HCT116 (cell line): Measurements from ENCODE around the gene FKBP4. TPM values are rescaled to one million over a fixed set of nuclear protein-coding genes. Genes with fewer than 3 reads are reported as not detected.

Experiments used
- ATAC-seq: fragments of 200-7000 bp; cut with Tn5 transposase; 2 replicates; pipeline ENCODE4 v1.9.1; 2020; ENCODE audit warnings: mild to moderate bottlenecking, moderate library complexity
- BruUV-seq: library from RNA; stranded (reverse); fragments of 400-500 nt; replicated peaks from 2 replicates; lab custom pipeline; 2021; lab: Mats Ljungman, UMichigan
- CTCF ChIA-PET: fragments of 300-600 bp; sonication (Branson Sonifier 250); formaldehyde crosslinking; loops from one replicate; lab custom pipeline; 2021; ENCODE audit warnings: antibody characterized with exemption; lab: Charles Lee
- POLR2A ChIA-PET: fragments of 300-600, 350-600 bp; sonication (Branson Sonifier 250); formaldehyde crosslinking; loops from one replicate; lab custom pipeline; 2021; ENCODE audit warnings: antibody characterized with exemption; lab: Charles Lee
- RAD21 ChIA-PET, 2 experiments: fragments of 300-600 bp; sonication (Branson Sonifier 250); formaldehyde crosslinking; loops; one replicate each; lab custom pipeline; 2023; ENCODE audit warnings: low total read pairs in 2 of 2; ENCODE audit not compliant: uncharacterized antibody in 2 of 2, unreplicated experiment in 2 of 2, low non-redundant PET in 1 of 2; lab: Charles Lee
- DNase-seq: peaks from one replicate; pipeline ENCODE4 v3.0.0-alpha.2; 2010; ENCODE audit warnings: low read depth, low spot score
- H2AFZ ChIP-seq: fragments of 200-600 bp; shearing (Covaris generic), sonication (generic); 2 replicates; pipeline ENCODE4 v1.6.1; 2017; ENCODE audit warnings: low read depth, mixed run types, mixed read lengths, antibody characterized with exemption, low read length; ENCODE audit not compliant: poor library complexity, severe bottlenecking
- H3K27ac ChIP-seq: 2 replicates; pipeline ENCODE4 v1.5.1; 2012; ENCODE audit warnings: low read depth, low read length
- H3K27me3 ChIP-seq: fragments of 200-600 bp; sonication (generic); 2 replicates; pipeline ENCODE4 v1.6.1; 2016; ENCODE audit warnings: mixed run types, low read length, mixed read lengths; ENCODE audit not compliant: insufficient read depth
- H3K36me3 ChIP-seq, 2 experiments: fragments of 200-500 bp in 1 of 2; fragments of 200-600 bp in 1 of 2; sonication (Bioruptor generic) in 1 of 2; sonication (generic) in 1 of 2; 2 replicates each; pipeline versions ENCODE4 v1.5.1 to v1.6.1; 2014 to 2016; ENCODE audit warnings: low read length in 2 of 2, inconsistent platforms in 1 of 2, mixed read lengths in 1 of 2, mixed run types in 1 of 2; ENCODE audit not compliant: insufficient read depth in 2 of 2, control insufficient read depth in 1 of 2
- H3K4me1 ChIP-seq, 2 experiments: fragments of 200-600 bp in 1 of 2; sonication (generic) in 1 of 2; 2 replicates each; pipeline versions ENCODE4 v1.5.1 to v1.6.1; 2012 to 2017; ENCODE audit warnings: low read length in 2 of 2, inconsistent platforms in 1 of 2, mild to moderate bottlenecking in 1 of 2, mixed read lengths in 1 of 2, mixed run types in 1 of 2, moderate library complexity in 1 of 2; ENCODE audit not compliant: insufficient read depth in 2 of 2, control insufficient read depth in 1 of 2
- H3K4me2 ChIP-seq: fragments of 200-600 bp; sonication (generic); 2 replicates; pipeline ENCODE4 v1.6.1; 2017; ENCODE audit warnings: mixed run types, low read length, mixed read lengths
- H3K4me3 ChIP-seq, 2 experiments: fragments of 200-600 bp in 1 of 2; sonication (generic) in 1 of 2; replicated peaks in 1 of 2; 2 replicates each; pipeline ENCODE4 v1.5.1; 2011 to 2016; ENCODE audit warnings: low read length in 2 of 2, control low read depth in 1 of 2, low read depth in 1 of 2, mild to moderate bottlenecking in 1 of 2, mixed read lengths in 1 of 2, mixed run types in 1 of 2
- H3K79me2 ChIP-seq: fragments of 200-600 bp; sonication (generic); 2 replicates; pipeline ENCODE4 v1.6.1; 2017; ENCODE audit warnings: mild to moderate bottlenecking, mixed run types, low read length, moderate library complexity, mixed read lengths; ENCODE audit not compliant: insufficient read depth
- H3K9ac ChIP-seq: fragments of 200-600 bp; sonication (generic); 2 replicates; pipeline ENCODE4 v1.6.1; 2016; ENCODE audit warnings: low read length, mixed read lengths
- H3K9me2 ChIP-seq: fragments of 200-600 bp; sonication (generic), shearing (Covaris generic); 2 replicates; pipeline ENCODE4 v1.6.1; 2017; ENCODE audit warnings: mixed run types, mild to moderate bottlenecking, moderate library complexity; ENCODE audit not compliant: insufficient read depth
- H3K9me3 ChIP-seq, 2 experiments: fragments of 200-500 bp in 1 of 2; fragments of 200-600 bp in 1 of 2; sonication (Bioruptor generic) in 1 of 2; sonication (generic) in 1 of 2; 2 replicates each; pipeline ENCODE4 v1.6.1; 2014 to 2017; ENCODE audit warnings: low read length in 2 of 2, mixed read lengths in 2 of 2, inconsistent platforms in 1 of 2, low read depth in 1 of 2, mild to moderate bottlenecking in 1 of 2, mixed run types in 1 of 2, moderate library complexity in 1 of 2; ENCODE audit not compliant: control insufficient read depth in 1 of 2, insufficient read depth in 1 of 2
- H4K20me1 ChIP-seq: fragments of 200-600 bp; sonication (generic), shearing (Covaris generic); 2 replicates; pipeline ENCODE4 v1.6.1; 2017; ENCODE audit warnings: mixed run types, mild to moderate bottlenecking, moderate library complexity; ENCODE audit not compliant: insufficient read depth
- CTCF ChIP-seq, 3 experiments: fragments of 200-600 bp in 1 of 3; sonication (generic) in 1 of 3; IDR thresholded peaks in 2 of 3; conservative IDR thresholded peaks in 1 of 3; 2 replicates each; pipeline ENCODE4 v1.5.1; 2012 to 2017; ENCODE audit warnings: low read depth in 2 of 3, low read length in 2 of 3, antibody characterized with exemption in 1 of 3, borderline replicate concordance in 1 of 3, control low read depth in 1 of 3, mild to moderate bottlenecking in 1 of 3, mixed read lengths in 1 of 3, mixed run types in 1 of 3, moderate library complexity in 1 of 3; ENCODE audit not compliant: insufficient read depth in 1 of 3
- EGR1 ChIP-seq: IDR thresholded peaks from 2 replicates; pipeline ENCODE4 v1.6.1; 2012; ENCODE audit warnings: low read depth
- ELF1 ChIP-seq: IDR thresholded peaks from 2 replicates; pipeline ENCODE4 v1.6.1; 2012; ENCODE audit warnings: low read depth, borderline replicate concordance
- POLR2AphosphoS5 ChIP-seq: IDR thresholded peaks from 2 replicates; pipeline ENCODE4 v1.6.1; 2011; ENCODE audit warnings: mild to moderate bottlenecking, low read depth, low read length, moderate library complexity
- SP1 ChIP-seq: IDR thresholded peaks from 2 replicates; pipeline ENCODE4 v1.6.1; 2012; ENCODE audit warnings: low read depth
- SRF ChIP-seq: IDR thresholded peaks from 2 replicates; pipeline ENCODE4 v1.6.1; 2012; ENCODE audit warnings: low read depth
- ZFX ChIP-seq: fragments of 450-650 bp; IDR thresholded peaks from 2 replicates; pipeline ENCODE4 v1.6.1; 2017
- ZNF274 ChIP-seq: fragments of 200-500 bp; sonication (Bioruptor generic); IDR thresholded peaks from 2 replicates; pipeline ENCODE4 v1.6.1; 2014; ENCODE audit warnings: mild to moderate bottlenecking, low read depth, low read length, inconsistent platforms
- intact Hi-C: fragments of 100-400 bp; cut with micrococcal nuclease; formaldehyde crosslinking; loops from 2 replicates; pipeline ENCODE4 v1.10.0; 2022
- total RNA-seq: library from RNA; stranded (reverse); gene quantifications from one replicate; pipeline ENCODE4 v1.2.1, GENCODE V29; 2021; ENCODE audit not compliant: unreplicated experiment

FKBP4 gene
- total RNA-seq, 1 experiment from 2014 or later = 178 TPM

GRCh38 chr12:2823483-2823882, 28.7 kb downstream of the FKBP4 start (continued):
- TF ChIP-seq CTCF (IDR thresholded peaks at IDR 0.05 in 2 of 3, conservative IDR thresholded peaks at IDR 0.05 in 1 of 3; ENCODE audit: borderline replicate concordance in 1 of 3, insufficient read depth in 1 of 3, low read depth in 2 of 3, low read length in 2 of 3) (no peak), ZFX (no peak), POLR2AphosphoS5 (no peak), SRF (no peak), ELF1 (no peak), ZNF274 (no peak), SP1 (no peak), EGR1 (no peak)

GRCh38 chr12:2824541-2824940, 29.8 kb downstream of the FKBP4 start:
- peaks cover 16 to 41% of the 10 kb centered on the region in 2 experiments for H3K36me3 ChIP-seq
- ATAC-seq = no peak
- no peak for DNase-seq
- TF ChIP-seq EGR1 = no peak
- no peak overlapping the region for H3K4me3 ChIP-seq
- H3K9ac ChIP-seq = no peak overlapping the region
- H4K20me1 ChIP-seq = no peaks in the 10 kb centered on the region
- H2AFZ ChIP-seq = no peak overlapping the region
- no TSS peak for BruUV-seq
- no peaks in the 10 kb centered on the region for H3K79me2 ChIP-seq
- CTCF ChIA-PET = no interaction called here
- no peaks in the 10 kb centered on the region for H3K9me3 ChIP-seq
- no peaks in the 10 kb centered on the region for H3K27me3 ChIP-seq
- POLR2A ChIA-PET = interaction anchor here (1.3 kb wide), 1 partner anchor 29 kb away, joined by 3 read pairs; no protein-coding TSS in a partner anchor
- H3K27ac ChIP-seq = no peak overlapping the region
- RAD21 ChIA-PET = no interaction called here
- no peaks in the 10 kb centered on the region for H3K4me1 ChIP-seq
- intact Hi-C loops = no loop called here
- H3K4me2 ChIP-seq = no peak overlapping the region
- no peaks in the 10 kb centered on the region for H3K9me2 ChIP-seq
